HEK293 (cell line): ENCODE data around the gene SPNS1.
"Not testable (repeated sequence)": the region's sequence is repeated elsewhere in the genome, so short reads cannot be mapped to it uniquely, and the experiment has no call there.

Source experiments
- CTCF ChIA-PET: fragments of 350-600 bp; formaldehyde crosslinking; extraction: SDS; loops from one replicate; lab custom pipeline; 2021; ENCODE audit warnings: antibody characterized with exemption; lab: Yijun Ruan, JAX
- POLR2A ChIA-PET: fragments of 300-600 bp; formaldehyde crosslinking; extraction: SDS; loops from one replicate; lab custom pipeline; 2020; ENCODE audit warnings: antibody characterized with exemption, inconsistent platforms; lab: Yijun Ruan, JAX
- H3K27ac ChIP-seq: fragments of 200-500 bp; sonication (Bioruptor generic); 2 replicates; pipeline ENCODE4 v1.5.1; 2014; ENCODE audit warnings: low read depth, low read length, control low read depth, inconsistent platforms; ENCODE audit errors: extremely low read depth
- H3K36me3 ChIP-seq, 2 experiments: fragments of 200-500 bp in 1 of 2; sonication (Bioruptor generic) in 1 of 2; 1 replicate in 1 of 2; 2 replicates in 1 of 2; pipeline ENCODE4 v1.5.1; 2014 to 2017; ENCODE audit warnings: inconsistent platforms in 2 of 2, low read length in 2 of 2; ENCODE audit not compliant: control insufficient read depth in 2 of 2, insufficient read depth in 1 of 2
- H3K4me1 ChIP-seq: fragments of 200-500 bp; sonication (Bioruptor generic); 2 replicates; pipeline ENCODE4 v1.5.1; 2014; ENCODE audit warnings: mild to moderate bottlenecking, low read length, inconsistent platforms; ENCODE audit not compliant: control insufficient read depth, insufficient read depth
- H3K4me3 ChIP-seq: 2 replicates; pipeline ENCODE4 v1.5.1; 2011; ENCODE audit warnings: low read depth, mild to moderate bottlenecking, control low read depth, low read length, moderate library complexity
- H3K9me3 ChIP-seq: fragments of 200-500 bp; sonication (Bioruptor generic); 2 replicates; pipeline ENCODE4 v1.5.1; 2014; ENCODE audit warnings: low read depth, low read length, inconsistent platforms; ENCODE audit not compliant: control insufficient read depth, insufficient read depth
- MEIS1 ChIP-seq: sonication (generic); formaldehyde crosslinking; IDR thresholded peaks from 2 replicates; pipeline ENCODE4 v1.8.1; 2022; ENCODE audit warnings: missing genetic modification reagents, mild to moderate bottlenecking, borderline replicate concordance
- MYNN ChIP-seq: fragments of 450-650 bp; formaldehyde crosslinking; IDR thresholded peaks from 2 replicates; pipeline ENCODE4 v1.5.1; 2016; ENCODE audit warnings: missing biosample characterization, missing genetic modification characterization, borderline replicate concordance
- ZBTB49 ChIP-seq: fragments of 450-650 bp; formaldehyde crosslinking; IDR thresholded peaks from 2 replicates; pipeline ENCODE4 v1.5.1; 2016; ENCODE audit warnings: missing biosample characterization, missing genetic modification characterization, low read depth
- ZEB2 ChIP-seq: fragments of 450-650 bp; formaldehyde crosslinking; IDR thresholded peaks from 2 replicates; pipeline ENCODE4 v1.5.1; 2016; ENCODE audit warnings: missing biosample characterization, missing genetic modification characterization
- ZNF121 ChIP-seq: fragments of 450-650 bp; formaldehyde crosslinking; IDR thresholded peaks from 2 replicates; pipeline ENCODE4 v1.5.1; 2016; ENCODE audit warnings: missing biosample characterization, missing genetic modification characterization
- ZNF138 ChIP-seq: fragments of 450-650 bp; formaldehyde crosslinking; IDR thresholded peaks from 2 replicates; pipeline ENCODE4 v1.5.1; 2016; ENCODE audit warnings: missing biosample characterization, missing genetic modification characterization, borderline replicate concordance
- ZNF19 ChIP-seq: fragments of 450-650 bp; formaldehyde crosslinking; IDR thresholded peaks from 2 replicates; pipeline ENCODE4; 2016; ENCODE audit warnings: missing biosample characterization, missing genetic modification characterization, low read depth
- ZNF37A ChIP-seq: fragments of 450-650 bp; IDR thresholded peaks from 2 replicates; pipeline ENCODE4 v1.5.1; 2018; ENCODE audit warnings: missing biosample characterization, missing genetic modification characterization
- ZNF391 ChIP-seq: fragments of 450-650 bp; formaldehyde crosslinking; IDR thresholded peaks from 2 replicates; pipeline ENCODE4 v1.5.1; 2016; ENCODE audit warnings: low read depth, missing biosample characterization, missing genetic modification characterization, borderline replicate concordance
- ZNF416 ChIP-seq: fragments of 450-650 bp; formaldehyde crosslinking; IDR thresholded peaks from 2 replicates; pipeline ENCODE4 v1.5.1; 2016; ENCODE audit warnings: missing biosample characterization, missing genetic modification characterization
- ZNF639 ChIP-seq: fragments of 450-650 bp; formaldehyde crosslinking; IDR thresholded peaks from 2 replicates; pipeline ENCODE4 v1.5.1; 2016; ENCODE audit warnings: missing biosample characterization, missing genetic modification characterization
- ZNF664 ChIP-seq: fragments of 450-650 bp; formaldehyde crosslinking; IDR thresholded peaks from 2 replicates; pipeline ENCODE4 v1.5.1; 2016; ENCODE audit warnings: missing biosample characterization, missing genetic modification characterization
- ZNF843 ChIP-seq: fragments of 450-650 bp; formaldehyde crosslinking; IDR thresholded peaks from 2 replicates; pipeline ENCODE4 v1.5.1; 2016; ENCODE audit warnings: missing biosample characterization, missing genetic modification characterization

SPNS1 gene

GRCh38 chr16:28938721-28939120 lies 35.9 kb upstream of the SPNS1 start:
- ChIA-PET POLR2A (no interaction called here), CTCF (no interaction called here)
- H3K36me3 ChIP-seq: no peaks in the 10 kb centered on the region
- 0 out of 2 replicates have a peak, but pooled peaks have one; percentile 34 for TF ChIP-seq ZEB2 (tag by site-specific recombination)
- no peak for TF ChIP-seq ZNF416 (tag by site-specific recombination)
- TF ChIP-seq ZNF19: no peak
- no peak overlapping the region for H3K27ac ChIP-seq
- no peak overlapping the region for H3K4me3 ChIP-seq
- H3K4me1 ChIP-seq: no peaks in the 10 kb centered on the region
- H3K9me3 ChIP-seq: no peaks in the 10 kb centered on the region

- POLR2A ChIA-PET: not testable (repeated sequence)
- TF ChIP-seq ZNF664 (tag by site-specific recombination): peak; percentile 94
- TF ChIP-seq, all 188 proteins: peak for 1; not testable (repeated sequence) for 187
- H3K4me1 ChIP-seq, H3K36me3 ChIP-seq, H3K9me3 ChIP-seq, H3K27ac ChIP-seq, H3K4me3 ChIP-seq: not testable (repeated sequence)
- CTCF ChIA-PET: interaction anchor here (0.6 kb wide), 4 partner anchors 25 to 96 kb away, joined by 3 read pairs; no protein-coding TSS in a partner anchor
Measured at GRCh38 chr16:28939825-28940224, 34.8 kb upstream of the SPNS1 start.

GRCh38 chr16:28943281-28943680 lies 31.3 kb upstream of the SPNS1 start:
- CTCF ChIA-PET: interaction anchor here (0.7 to 2.9 kb wide), 4 partner anchors 17 to 71 kb away, joined by 3 to 22 read pairs (median 11); partner anchors contain the start of gene RABEP2
- Histone ChIP-seq H3K4me1 (no peaks in the 10 kb centered on the region), H3K36me3 (no peaks in the 10 kb centered on the region), H3K4me3 (no peak overlapping the region), H3K9me3 (no peaks in the 10 kb centered on the region), H3K27ac (no peak overlapping the region)
- TF ChIP-seq ZEB2 (tag by site-specific recombination) (no peak), MEIS1 (no peak), ZBTB49 (tag by site-specific recombination) (no peak), MYNN (no peak), ZNF391 (no peak), ZNF37A (no peak), ZNF138 (tag by site-specific recombination) (no peak), ZNF639 (tag by site-specific recombination) (no peak)
- POLR2A ChIA-PET: no interaction called here

GRCh38 chr16:28946681-28947080 lies 27.9 kb upstream of the SPNS1 start:
- H3K4me1 ChIP-seq: no peaks in the 10 kb centered on the region
- ChIA-PET CTCF (interaction anchor here (0.6 kb wide), 2 partner anchors 70 to 116 kb away, joined by 3 read pairs; no protein-coding TSS in a partner anchor), POLR2A (no interaction called here)
- no peak overlapping the region for H3K4me3 ChIP-seq
- no peak overlapping the region for H3K27ac ChIP-seq
- TF ChIP-seq ZNF121 (tag by site-specific recombination) (peak; percentile 98), ZNF843 (no peak)
- no peaks in the 10 kb centered on the region for H3K36me3 ChIP-seq
- H3K9me3 ChIP-seq: no peaks in the 10 kb centered on the region
